GM21576 (cell line): ENCODE measurements around the gene HBP1.
"Not testable (repeated sequence)": the region's sequence is repeated elsewhere in the genome, so short reads cannot be mapped to it uniquely, and the experiment has no call there.

Experiments
- ATAC-seq: cut with Tn5 transposase; IDR thresholded peaks from one replicate; pipeline ENCODE4 v1.9.1; 2021; ENCODE audit warnings: mild to moderate bottlenecking, moderate library complexity; ENCODE audit not compliant: unreplicated experiment

Gene HBP1

GRCh38 chr7:107154826-107155225 lies 14.0 kb upstream of the HBP1 start:
- ATAC-seq, result no peak

DNA sequence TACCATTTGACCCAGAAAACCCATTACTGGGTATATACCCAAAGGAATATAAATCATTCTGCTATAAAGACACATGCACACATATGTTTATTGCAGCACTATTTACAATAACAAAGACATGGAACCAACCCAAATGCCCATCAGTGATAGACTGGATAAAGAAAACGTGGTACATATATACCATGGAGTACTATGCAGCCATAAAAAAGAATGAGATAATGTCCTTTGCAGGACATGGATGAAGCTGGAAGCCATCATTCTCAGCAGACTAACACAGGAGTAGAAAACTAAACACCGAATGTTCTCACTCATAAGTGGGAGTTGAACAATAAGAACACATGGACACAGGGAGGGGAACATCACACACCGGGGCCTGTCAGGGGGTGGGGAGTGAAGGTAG lies 13.1 kb upstream of the HBP1 start:
- ATAC-seq, result not testable (repeated sequence)

DNA sequence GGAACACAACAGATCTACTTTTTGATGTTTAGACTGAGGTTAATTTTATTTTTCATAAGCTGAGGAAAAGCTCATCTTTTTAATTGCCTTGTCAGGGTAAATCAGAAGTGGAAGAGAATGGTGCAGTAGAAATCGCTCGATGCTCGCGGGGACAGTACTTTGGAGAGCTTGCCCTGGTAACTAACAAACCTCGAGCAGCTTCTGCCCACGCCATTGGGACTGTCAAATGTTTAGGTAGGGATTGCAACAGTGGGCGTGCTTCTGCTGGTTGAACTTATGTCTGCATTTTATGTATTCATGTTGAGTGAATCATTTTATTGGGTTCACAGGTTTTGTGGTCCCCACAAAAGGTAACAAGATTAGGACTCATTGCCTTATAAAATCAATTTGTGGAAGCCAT lies 11.7 kb upstream of the HBP1 start:
- no peak for ATAC-seq

DNA sequence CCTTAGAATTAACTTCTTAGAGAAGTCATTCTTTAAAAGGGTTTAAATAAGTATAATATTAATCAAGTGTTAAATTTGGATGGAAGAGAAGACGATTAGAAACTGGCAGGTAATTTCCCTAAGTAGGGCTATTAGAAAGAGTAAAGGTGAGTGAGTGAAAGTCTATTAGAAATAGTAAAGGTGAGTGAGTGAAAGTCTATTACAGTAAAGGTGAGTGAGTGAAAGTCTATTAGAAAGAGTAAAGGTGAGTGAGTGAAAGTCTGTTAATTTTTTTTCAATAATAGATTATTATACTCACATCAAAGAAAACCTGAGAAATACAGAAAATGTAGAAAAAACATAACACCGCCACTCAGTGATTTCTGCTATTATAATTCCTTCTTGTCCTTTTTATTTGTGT lies 10.8 kb upstream of the HBP1 start:
- no peak for ATAC-seq

DNA sequence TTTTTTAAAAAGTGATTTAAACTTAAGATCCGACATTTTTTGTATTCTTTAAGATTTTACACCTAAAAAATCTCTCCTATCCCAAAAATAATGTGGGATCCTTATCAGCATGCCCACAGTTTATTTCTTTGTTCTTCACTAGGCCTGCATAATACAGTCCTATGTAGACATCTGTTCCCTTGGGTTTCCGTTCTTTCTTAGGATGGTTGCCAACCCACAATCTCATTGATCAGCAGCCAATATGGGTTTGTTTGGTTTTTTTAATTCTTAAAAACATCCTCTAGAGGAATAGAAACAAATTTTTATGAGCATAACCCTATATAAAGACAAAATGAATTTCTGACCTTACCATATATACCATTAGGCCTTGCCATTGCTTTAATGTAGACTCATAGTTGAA lies 8.4 kb upstream of the HBP1 start:
- ATAC-seq, result no peak

DNA sequence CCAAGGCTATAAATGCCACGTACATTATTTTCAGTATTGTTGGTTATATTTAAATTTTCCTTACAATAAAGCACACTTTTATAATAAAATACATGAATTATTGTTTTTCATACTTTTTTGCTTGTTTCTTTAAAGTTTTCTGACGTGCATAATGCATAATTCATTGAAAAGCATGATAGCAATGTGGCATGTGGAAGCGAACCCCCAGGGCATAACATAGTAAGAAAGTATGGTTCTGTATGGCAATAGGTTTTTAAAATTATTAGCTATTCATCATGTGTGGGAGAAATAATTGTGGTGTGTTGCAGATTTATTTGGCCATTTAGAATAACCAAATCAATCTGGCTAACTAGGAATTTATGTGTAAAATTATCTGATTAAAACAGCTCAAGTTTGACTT lies 7.4 kb upstream of the HBP1 start:
- ATAC-seq, result no peak

- ATAC-seq, result no peak
Measured at GRCh38 chr7:107162475-107162874, 6.3 kb upstream of the HBP1 start.

DNA sequence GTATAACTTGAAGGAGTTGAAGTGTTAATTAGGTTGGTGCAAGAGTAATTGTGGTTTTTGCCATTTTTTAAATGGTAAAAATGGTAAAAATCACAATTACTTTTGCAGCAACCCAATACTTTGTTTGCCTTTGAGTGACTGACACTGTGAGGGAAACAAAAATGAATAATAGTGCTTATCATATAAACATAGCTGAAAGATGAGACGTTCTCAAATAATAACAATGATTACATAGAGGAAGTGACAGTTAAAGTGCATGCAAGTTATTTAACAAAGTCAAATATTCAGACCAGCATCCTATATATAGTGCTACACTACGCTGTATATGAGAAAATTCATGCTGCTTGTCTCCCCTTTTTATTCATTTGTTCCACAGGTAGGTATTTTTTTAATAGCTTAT lies 4.7 kb upstream of the HBP1 start:
- ATAC-seq, result no peak

- no peak for ATAC-seq
Measured at GRCh38 chr7:107165341-107165740, 3.5 kb upstream of the HBP1 start.

DNA sequence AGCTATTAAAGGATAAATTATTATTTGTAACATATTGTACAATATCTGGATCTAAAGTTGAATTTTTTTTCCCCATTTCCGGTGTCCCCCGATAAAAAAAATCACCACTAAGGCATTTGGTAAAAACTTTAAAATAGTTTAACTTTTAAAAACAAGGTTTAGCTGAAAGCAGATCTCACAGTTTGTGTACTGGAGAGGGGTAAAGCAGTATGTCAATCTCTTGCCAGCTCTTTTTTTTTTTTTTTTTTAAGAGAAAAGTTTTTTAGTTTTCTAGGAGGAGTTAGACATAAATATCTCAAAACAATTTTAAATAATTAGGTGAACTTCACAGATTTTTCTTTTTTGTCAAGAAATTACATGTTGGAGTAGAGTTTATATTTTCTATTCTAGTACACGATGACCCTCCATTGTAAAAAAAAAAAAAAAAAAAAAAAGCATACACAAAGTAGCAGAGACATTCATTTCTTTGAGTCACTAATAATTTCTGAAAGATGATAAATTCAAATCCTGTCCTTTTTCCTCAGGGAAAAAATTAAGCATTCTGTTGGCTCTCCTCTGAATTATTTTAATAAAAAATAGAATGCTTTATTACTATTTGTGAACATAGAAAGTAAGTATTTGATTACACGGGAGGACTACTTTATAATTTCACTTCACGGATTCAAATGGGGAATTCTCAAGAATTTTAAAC lies 1.9 kb upstream of the HBP1 start:
- ATAC-seq, result no peak

DNA sequence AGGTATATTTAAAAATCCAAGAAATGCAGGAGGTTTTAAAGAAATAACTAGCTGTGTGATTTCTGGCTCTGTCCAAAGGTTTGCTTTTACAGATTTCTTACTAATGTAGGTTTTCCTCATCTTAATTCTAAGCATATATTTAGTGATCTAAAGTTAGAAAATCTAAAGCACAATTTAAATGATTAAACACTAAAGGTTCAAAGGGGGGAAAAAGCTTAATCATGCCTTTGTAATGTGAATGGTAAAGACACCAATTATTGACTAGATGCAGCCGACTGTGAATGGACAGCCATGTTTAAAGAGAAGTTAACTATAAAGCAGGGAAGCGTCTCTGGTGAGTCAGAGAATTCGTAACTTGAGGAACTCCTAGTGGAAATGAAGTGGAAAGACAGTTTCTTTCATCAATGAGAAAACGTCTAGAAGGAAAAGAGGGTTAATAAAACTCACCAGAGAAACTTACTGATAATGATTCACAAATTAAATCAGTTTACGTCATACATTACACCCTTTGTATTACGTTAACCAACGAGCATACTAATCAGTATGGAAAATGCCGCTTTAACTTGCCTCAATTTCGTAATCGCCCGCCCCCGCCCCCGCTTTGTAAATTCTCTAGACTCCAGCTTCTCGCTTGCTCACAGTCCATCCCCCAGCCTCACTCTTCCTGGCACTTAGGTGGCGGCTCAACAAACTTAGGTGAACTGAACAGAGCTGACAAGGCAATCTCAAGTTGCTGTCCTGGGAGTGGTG lies 1.1 kb upstream of the HBP1 start:
- no peak for ATAC-seq

DNA sequence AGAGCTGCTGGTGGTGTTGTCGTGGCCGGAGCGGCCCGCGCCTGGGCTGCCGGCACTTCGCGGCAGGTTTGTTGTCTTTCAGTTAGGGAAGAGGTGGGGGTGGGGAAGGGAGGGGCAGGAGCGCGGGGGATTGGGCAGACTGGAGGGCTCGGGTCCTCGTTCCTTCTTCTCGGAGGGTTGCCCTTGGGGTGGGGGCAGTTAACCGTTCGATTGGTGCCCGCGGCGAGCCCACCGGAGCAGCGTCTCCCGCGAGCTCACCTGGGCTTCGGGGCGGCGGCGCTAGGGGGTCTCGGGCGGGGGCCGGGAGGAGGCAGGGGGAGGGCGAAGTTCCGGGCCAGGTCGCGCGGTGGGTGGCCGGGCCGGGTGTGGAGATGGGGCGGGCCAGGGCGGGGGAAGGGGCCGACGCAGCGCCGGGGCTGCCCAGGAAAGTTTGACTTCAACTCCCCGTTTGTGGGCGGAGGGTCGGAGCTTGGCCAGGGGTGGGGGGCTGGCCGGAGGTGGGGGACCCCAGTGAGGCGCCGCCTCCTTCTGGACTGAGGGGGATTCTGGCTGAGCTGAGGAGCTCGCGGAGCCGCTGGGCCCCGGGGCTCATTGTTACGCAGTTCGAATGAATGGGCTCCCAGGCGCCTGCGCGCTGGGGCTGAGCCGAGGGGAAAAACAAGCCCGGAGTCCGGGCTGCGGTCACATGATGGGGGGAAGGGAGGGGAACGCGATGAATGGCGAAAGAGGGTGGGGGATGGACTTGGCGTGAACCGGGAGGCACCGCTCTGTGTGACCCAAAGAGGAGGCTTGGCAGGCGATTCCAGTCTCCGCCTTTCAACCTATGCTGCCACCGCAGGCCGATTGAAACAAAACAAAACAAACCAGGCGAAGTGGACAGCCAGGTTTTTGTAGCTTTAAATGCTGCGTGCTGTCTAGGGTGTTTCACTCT lies 582 bp downstream of the HBP1 start:
- peak; percentile 18 for ATAC-seq

DNA sequence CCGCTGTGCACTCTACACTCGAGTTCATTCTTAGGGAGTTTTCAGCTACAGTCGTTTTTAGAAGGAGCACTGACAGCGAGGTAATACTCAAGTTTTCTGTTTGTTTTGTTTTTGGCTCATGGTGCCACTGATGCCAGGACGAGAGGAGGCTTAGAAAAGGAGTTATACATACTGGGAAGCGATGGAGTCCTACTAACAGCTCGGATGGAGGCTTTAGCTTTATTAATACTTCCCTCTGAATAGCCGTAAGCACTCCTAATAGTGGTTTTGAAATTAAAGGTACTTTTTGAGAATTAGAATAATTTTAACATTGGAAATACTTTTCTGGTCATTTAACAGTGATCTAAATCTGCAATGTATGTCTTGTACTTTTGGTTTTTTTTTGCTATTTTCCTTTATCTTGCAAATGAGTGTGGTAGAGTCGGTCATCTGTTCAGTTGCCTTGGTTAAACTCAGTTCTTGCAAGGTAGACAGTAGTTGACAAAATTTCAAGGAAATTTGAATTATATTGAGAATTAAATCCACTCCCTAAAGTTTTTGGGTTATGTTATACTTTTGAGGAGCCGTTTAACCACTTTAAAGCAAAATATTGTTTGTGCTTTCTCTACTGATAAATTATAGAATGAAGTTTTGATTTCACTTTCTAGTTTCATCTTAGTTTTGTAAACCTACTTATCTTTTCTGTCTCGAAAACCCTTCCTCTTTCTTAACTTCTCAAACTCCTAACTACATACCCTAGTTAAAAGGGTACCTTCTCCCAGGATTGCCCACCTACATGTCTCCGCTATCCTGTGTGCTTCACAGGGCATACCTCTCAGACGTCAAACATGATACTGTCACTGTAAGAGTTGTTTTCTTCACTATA lies 1.5 kb downstream of the HBP1 start:
- ATAC-seq, result no peak

- ATAC-seq, result no peak
Measured at GRCh38 chr7:107171496-107171895, 2.7 kb downstream of the HBP1 start.

GRCh38 chr7:107172276-107173032 lies 3.7 kb downstream of the HBP1 start:
- no peak for ATAC-seq

- ATAC-seq, result no peak
Measured at GRCh38 chr7:107173191-107173590, 4.4 kb downstream of the HBP1 start.

DNA sequence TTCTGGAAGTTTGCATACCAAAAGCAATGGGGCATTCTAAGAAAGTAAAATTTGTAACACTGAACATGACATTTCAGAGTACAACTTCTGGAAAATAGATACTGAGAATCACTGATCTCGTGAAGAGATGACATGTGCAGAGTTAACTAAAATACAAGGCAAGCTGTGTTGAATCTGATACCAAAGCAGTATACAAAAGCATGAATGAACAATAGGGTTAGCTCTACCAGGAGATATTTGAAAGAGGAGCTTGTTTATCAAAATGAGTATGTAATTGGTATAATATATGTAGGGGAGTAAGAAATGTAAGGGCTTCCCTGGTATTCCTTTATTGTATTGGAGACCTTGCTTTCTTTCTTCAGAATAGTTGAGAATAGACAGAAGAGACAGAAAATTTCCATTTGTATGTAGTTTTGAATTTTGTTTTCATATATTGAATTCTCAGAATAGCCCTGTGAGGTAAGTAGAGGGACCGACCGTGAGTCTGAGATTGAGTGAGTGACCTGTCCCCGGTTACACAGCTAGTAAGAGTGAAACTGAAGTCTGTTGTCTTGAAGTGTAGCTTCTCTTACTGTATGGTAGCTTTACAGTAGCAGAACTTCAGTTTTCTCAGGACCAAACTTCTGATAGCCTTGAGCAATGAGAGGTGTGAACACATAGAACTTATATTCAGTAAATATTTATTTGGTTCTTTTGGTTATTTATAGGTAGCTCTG lies 5.0 kb downstream of the HBP1 start:
- ATAC-seq, result peak; percentile 58

DNA sequence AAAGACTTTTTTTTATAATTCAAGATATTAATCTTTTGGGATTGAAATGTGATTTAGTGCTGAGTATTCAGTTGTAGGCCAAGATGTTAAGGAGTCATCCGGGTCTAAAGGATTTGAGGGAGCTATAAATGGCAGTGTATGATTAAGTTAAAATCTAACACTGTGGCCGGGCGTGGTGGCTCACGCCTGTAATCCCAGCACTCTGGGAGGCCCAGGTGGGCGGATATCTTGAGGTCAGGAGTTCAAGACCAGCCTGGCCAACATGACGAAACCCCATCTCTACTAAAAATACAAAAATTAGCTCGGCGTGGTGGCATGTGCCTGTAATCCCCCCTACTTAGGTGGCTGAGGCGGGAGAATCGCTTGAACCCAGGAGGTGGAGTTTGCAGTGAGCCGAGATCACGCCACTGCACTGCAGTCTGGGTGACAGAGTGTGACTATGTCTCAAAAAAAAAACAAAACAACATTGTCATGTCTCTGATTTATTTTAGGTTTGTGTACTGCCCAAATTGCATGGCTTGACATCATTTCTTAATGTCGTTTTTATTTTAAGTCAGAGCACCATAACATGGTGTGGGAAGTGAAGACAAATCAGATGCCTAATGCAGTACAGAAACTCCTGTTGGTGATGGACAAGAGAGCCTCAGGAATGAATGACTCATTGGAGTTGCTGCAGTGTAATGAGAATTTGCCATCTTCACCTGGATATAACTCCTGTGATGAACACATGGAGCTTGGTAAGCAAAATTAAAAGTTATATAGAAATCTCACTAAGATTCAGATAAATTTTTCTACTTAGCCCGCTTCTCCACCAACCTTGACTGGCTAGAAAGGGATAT lies 10.7 kb downstream of the HBP1 start:
- ATAC-seq, result no peak
